Stimulated activated naive CD4-positive, alpha-beta T cell treated with Interleukin-2 at 50 U/mL for 16 hours (primary cell): ENCODE data around the gene CST6.

ENCODE experiments used
- DNase-seq: peaks from one replicate; lab custom pipeline; 2025; lab: John Stamatoyannopoulos, UW

The CST6 gene

GRCh38 chr11:66047541-66048365 lies 35.9 kb downstream of the CST6 start:
- DNase-seq, result no peak

DNA sequence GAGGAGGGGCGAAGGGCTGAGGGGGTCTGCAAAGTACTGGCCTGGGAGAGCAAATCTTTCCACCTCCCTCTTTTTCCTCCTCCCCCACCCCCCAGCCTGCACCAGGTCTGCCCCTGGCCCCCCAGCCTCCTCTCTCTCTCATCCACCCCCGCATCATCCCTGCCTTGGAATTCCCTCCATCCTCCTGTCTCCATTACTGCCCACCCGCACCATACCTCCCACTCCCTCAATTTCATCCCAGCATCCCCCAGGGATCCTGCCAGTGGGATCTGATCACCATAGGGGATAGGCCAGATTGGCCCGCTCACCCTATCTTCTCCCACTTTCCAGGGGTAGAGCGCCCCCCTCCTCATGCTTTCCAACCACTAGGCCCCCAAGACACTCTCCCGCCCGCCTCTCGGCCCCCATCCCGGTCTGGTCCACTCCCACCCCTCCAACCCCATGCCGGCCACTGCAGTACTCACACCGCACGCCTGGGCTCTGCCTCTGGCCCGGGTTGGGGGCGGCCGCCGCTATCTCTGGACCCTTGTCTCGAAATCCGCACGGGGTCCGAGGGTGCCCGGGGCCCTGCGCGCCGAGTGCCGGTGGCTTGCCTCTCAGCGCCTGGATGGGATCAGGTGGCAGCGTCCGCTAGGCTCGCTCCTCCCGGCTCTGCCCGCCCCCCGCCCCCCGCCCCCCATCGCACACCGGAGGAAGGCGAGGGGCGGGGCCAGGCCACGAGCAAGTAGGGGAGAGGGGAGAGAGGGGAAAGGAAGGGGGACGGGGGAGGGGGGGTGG lies 36.9 kb downstream of the CST6 start, which contains the start of gene GAL3ST3:
Gene GAL3ST3, minus strand, starts transcription at position 615 of the 777 bp plus-strand sequence. CDS start 3,746 bp downstream, outside the sequence.
- no peak for DNase-seq

- DNase-seq, result no peak
Measured at GRCh38 chr11:66050581-66051231, 38.9 kb downstream of the CST6 start.

DNA sequence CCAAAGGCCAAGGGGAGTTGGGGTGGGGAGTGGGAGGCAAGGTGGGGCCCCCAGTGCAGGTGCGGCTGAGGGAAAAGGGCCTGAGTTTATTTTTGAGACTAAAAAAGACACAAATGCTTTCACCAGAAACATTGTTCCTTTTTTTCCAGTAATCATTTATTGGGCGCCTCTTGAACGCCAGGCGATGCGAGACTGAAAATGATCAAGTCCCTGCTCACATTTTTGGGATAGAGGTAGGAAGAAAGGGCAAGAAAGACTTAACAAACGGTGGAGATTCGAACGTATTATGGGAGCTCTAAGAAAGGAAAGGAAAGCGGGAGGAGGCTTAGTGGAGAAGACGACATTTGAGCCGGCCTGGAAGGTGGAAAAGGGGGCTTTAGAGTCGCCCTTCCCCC lies 39.6 kb downstream of the CST6 start:
- DNase-seq, result no peak

DNA sequence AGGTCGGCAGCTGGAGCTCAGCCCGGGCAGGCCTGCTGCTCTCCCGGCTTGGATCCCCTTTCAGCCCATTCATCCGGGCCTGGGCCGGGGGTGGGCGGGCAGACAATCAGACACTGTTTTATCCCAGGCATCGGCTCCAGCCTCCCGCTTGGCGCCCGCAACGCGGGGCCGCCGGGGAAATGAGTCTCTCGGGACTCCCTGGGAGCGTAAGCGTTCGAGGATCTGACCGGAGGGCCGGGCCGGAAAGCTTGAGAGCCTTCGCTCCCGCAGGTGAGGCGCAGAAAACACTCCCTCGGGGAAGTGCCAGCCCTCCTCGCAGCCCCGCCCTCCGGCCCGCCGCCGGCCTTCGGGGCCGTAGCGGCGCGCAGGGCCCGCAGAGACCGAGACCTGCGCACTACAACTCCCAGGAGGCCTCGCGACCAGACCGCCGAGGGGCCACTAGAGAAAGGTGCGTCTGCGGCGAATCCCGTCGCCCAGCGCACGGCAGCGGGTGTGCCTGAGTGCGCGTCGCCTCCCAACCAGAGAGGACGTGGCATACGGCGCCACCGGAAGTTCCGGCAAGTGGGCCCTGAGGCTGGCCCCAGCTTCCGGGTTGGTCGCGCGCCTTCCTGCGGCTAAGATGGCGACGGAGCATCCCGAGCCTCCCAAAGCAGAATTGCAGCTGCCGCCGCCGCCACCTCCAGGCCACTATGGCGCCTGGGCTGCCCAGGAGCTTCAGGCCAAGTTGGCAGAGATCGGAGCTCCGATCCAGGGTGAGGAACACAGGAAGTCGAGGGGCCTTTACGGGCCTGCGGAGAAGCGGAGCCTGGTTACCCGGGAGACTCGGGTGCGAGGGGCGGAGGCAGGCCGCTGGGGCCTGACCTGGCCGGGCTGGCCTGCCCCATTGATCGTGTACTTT lies 40.2 kb downstream of the CST6 start, which contains the start of gene SF3B2:
Gene SF3B2, plus strand, starts transcription at position 599 of the 898 bp plus-strand sequence. Its CDS starts 21 bp downstream, at position 620.
- DNase-seq, result peak; percentile 97

- no peak for DNase-seq
Measured at GRCh38 chr11:66052664-66052982, 40.8 kb downstream of the CST6 start.

- no peak for DNase-seq
Measured at GRCh38 chr11:66055021-66055420, 43.2 kb downstream of the CST6 start.

GRCh38 chr11:66056501-66056900 lies 44.7 kb downstream of the CST6 start:
- no peak for DNase-seq

GRCh38 chr11:66059966-66060680 lies 48.3 kb downstream of the CST6 start:
- DNase-seq, result no peak

DNA sequence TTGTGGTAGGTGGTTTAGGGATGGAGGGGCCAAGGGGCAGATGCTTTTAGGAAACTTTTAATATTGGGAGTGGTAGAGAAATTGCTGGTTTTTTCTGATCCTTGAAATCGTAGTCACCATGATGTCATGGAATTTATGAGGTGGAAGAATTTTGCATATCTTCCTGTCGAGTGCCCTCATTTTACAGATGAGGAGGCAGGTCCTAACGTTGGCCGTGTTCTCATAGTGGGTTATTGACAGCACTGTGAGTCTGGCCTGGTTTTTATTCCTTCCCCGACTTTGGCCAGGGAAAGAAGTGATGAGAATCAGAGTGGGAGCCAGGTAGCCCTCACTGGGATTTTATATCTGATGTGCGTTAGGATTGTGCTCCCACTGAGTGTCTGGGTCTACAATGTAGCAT lies 49.5 kb downstream of the CST6 start:
- DNase-seq, result no peak

- DNase-seq, result no peak
Measured at GRCh38 chr11:66062408-66062807, 50.6 kb downstream of the CST6 start.
